HepG2 (cell line): ENCODE data around the gene DCST2. TPM values are rescaled to one million over a fixed set of nuclear protein-coding genes. Genes with fewer than 3 reads are reported as not detected.

Source experiments
- ARNT ChIP-seq: fragments of 450-650 bp; IDR thresholded peaks from 2 replicates; pipeline ENCODE4 v1.6.1; 2017
- CCAR2 ChIP-seq: fragments of 200-400 bp; formaldehyde crosslinking; optimal IDR thresholded peaks from 2 replicates; pipeline ENCODE3; 2018; ENCODE audit warnings: low read depth, mild to moderate bottlenecking, low read length, moderate library complexity
- HNF4G ChIP-seq, 2 experiments: sonication (generic) in 1 of 2; formaldehyde crosslinking in 1 of 2; IDR thresholded peaks; 2 replicates each; pipeline versions ENCODE4 v1.4.0 to v1.6.1; 2011 to 2020; ENCODE audit warnings: borderline replicate concordance in 2 of 2, low read depth in 2 of 2, mild to moderate bottlenecking in 2 of 2, low read length in 1 of 2, missing genetic modification reagents in 1 of 2, moderate library complexity in 1 of 2
- HOXA3 ChIP-seq: sonication (generic); formaldehyde crosslinking; IDR thresholded peaks from 2 replicates; pipeline ENCODE4 v1.5.0; 2020; ENCODE audit warnings: missing genetic modification reagents
- IKZF4 ChIP-seq: sonication (generic); formaldehyde crosslinking; IDR thresholded peaks from 2 replicates; pipeline ENCODE4 v1.5.1; 2020; ENCODE audit warnings: borderline replicate concordance, mild to moderate bottlenecking, low read depth, missing genetic modification reagents; ENCODE audit errors: not compliant biosample characterization
- JDP2 ChIP-seq: sonication (generic); formaldehyde crosslinking; IDR thresholded peaks from 2 replicates; pipeline ENCODE4 v1.8.1; 2022; ENCODE audit warnings: missing genetic modification reagents, borderline replicate concordance
- MBNL3 ChIP-seq: fragments of 250-450 bp; sonication (Bioruptor Pico); conservative IDR thresholded peaks from 2 replicates; pipeline ENCODE4 v1.8.0; 2022; ENCODE audit warnings: mild to moderate bottlenecking, inconsistent platforms
- RBFOX2 ChIP-seq: fragments of 200-400 bp; formaldehyde crosslinking; IDR thresholded peaks from 2 replicates; pipeline ENCODE4 v1.6.1; 2017; ENCODE audit warnings: low read depth, mild to moderate bottlenecking, low read length
- SALL1 ChIP-seq: sonication (generic); formaldehyde crosslinking; IDR thresholded peaks from 2 replicates; pipeline ENCODE4 v1.8.0; 2022; ENCODE audit warnings: mild to moderate bottlenecking, missing genetic modification reagents
- TOE1 ChIP-seq: sonication (generic); formaldehyde crosslinking; IDR thresholded peaks from 2 replicates; pipeline ENCODE4 v1.4.0; 2020; ENCODE audit warnings: mild to moderate bottlenecking, missing genetic modification reagents
- ZBTB34 ChIP-seq: sonication (generic); formaldehyde crosslinking; IDR thresholded peaks from 2 replicates; pipeline ENCODE4 v1.8.0; 2022; ENCODE audit warnings: mild to moderate bottlenecking, missing genetic modification reagents
- ZFP36L1 ChIP-seq: sonication (generic); formaldehyde crosslinking; IDR thresholded peaks from 2 replicates; pipeline ENCODE4 v1.8.0; 2022; ENCODE audit warnings: mild to moderate bottlenecking, missing genetic modification reagents, moderate library complexity
- ZNF331 ChIP-seq: sonication (generic); formaldehyde crosslinking; IDR thresholded peaks from 2 replicates; pipeline ENCODE4 v1.4.0; 2020; ENCODE audit warnings: missing genetic modification reagents
- ZNF430 ChIP-seq: sonication (generic); formaldehyde crosslinking; IDR thresholded peaks from 2 replicates; pipeline ENCODE4 v1.9.0; 2021; ENCODE audit warnings: mild to moderate bottlenecking, missing genetic modification reagents
- ZNF563 ChIP-seq: sonication (generic); formaldehyde crosslinking; IDR thresholded peaks from 2 replicates; pipeline ENCODE4 v1.8.0; 2022; ENCODE audit warnings: mild to moderate bottlenecking, moderate library complexity, missing genetic modification reagents
- ZNF687 ChIP-seq: sonication (generic); formaldehyde crosslinking; IDR thresholded peaks from 2 replicates; pipeline ENCODE4 v1.5.1; 2020; ENCODE audit warnings: mild to moderate bottlenecking, missing genetic modification reagents, moderate library complexity
- ZNF75D ChIP-seq: sonication (generic); formaldehyde crosslinking; IDR thresholded peaks from 2 replicates; pipeline ENCODE4 v1.8.1; 2023; ENCODE audit warnings: missing genetic modification reagents, mild to moderate bottlenecking, borderline replicate concordance
- ZNF777 ChIP-seq: sonication (generic); formaldehyde crosslinking; IDR thresholded peaks from 2 replicates; pipeline ENCODE4 v1.4.0; 2020; ENCODE audit warnings: missing genetic modification reagents
- ZSCAN20 ChIP-seq: sonication (generic); formaldehyde crosslinking; IDR thresholded peaks from 2 replicates; pipeline ENCODE4 v1.4.0; 2020; ENCODE audit warnings: missing genetic modification reagents, mild to moderate bottlenecking, borderline replicate concordance
- ZSCAN29 ChIP-seq: sonication (generic); formaldehyde crosslinking; conservative IDR thresholded peaks from 2 replicates; pipeline ENCODE4 v1.4.0; 2020; ENCODE audit warnings: mild to moderate bottlenecking, missing genetic modification reagents
- polyA plus RNA-seq, 8 experiments: library from polyadenylated mRNA; depleted of rRNA in 3 of 8; stranded (reverse) in 7 of 8; unstranded in 1 of 8; fragments of >200 nt; fragmentation: Illumina TruSeq in 4 of 8; extraction: Trizol in 4 of 8; gene quantifications; 2 replicates each; pipeline versions ENCODE4 v1.2.1 to v1.2.3, GENCODE V29; 2011 to 2016; ENCODE audit warnings: low read depth in 4 of 8, missing spikeins in 1 of 8, mixed read lengths in 1 of 8; ENCODE audit not compliant: insufficient read depth in 1 of 8
- total RNA-seq, 5 experiments: library from RNA; depleted of rRNA; stranded (reverse); fragments of >200 nt; fragmentation: Illumina TruSeq; extraction: Trizol; gene quantifications; 2 replicates each; pipeline ENCODE4 v1.2.3, GENCODE V29; 2016; ENCODE audit warnings: low read depth in 1 of 5
- TF ChIP-seq, protein P1 (sequence below): sonication (generic); formaldehyde crosslinking; IDR thresholded peaks from 2 replicates; pipeline ENCODE4 v1.4.0; 2020; ENCODE audit warnings: missing genetic modification reagents
- TF ChIP-seq, protein P2 (sequence below): sonication (generic); formaldehyde crosslinking; IDR thresholded peaks from 2 replicates; pipeline ENCODE4 v1.5.0; 2020; ENCODE audit warnings: mild to moderate bottlenecking, missing genetic modification reagents

The DCST2 gene
- total and polyA plus RNA-seq, 2 of the 13 experiments (the other 11 are each of a cell fraction or from before 2014, with no cell fraction given) = 0.74 TPM; not detected in 1

GRCh38 chr1:155003227-155003765 is 30.3 kb downstream of the DCST2 start (continued):
- TF ChIP-seq ZSCAN20 (CRISPR knock-in tag) = no peak
- TF ChIP-seq MBNL3 (CRISPR knock-in tag) = no peak
- TF ChIP-seq ARNT = no peak
- TF ChIP-seq JDP2 = no peak
- no peak for TF ChIP-seq HNF4G (IDR thresholded peaks at IDR 0.05; ENCODE audit: borderline replicate concordance, low read depth, low read length)
- no peak for TF ChIP-seq HNF4G (CRISPR knock-in tag; IDR thresholded peaks at IDR 0.05; ENCODE audit: borderline replicate concordance, low read depth)
- no peak for TF ChIP-seq ZFP36L1 (CRISPR knock-in tag)
- no peak for TF ChIP-seq TOE1 (CRISPR knock-in tag)
- no peak for TF ChIP-seq ZSCAN29 (CRISPR knock-in tag)
- TF ChIP-seq, protein P1, sequence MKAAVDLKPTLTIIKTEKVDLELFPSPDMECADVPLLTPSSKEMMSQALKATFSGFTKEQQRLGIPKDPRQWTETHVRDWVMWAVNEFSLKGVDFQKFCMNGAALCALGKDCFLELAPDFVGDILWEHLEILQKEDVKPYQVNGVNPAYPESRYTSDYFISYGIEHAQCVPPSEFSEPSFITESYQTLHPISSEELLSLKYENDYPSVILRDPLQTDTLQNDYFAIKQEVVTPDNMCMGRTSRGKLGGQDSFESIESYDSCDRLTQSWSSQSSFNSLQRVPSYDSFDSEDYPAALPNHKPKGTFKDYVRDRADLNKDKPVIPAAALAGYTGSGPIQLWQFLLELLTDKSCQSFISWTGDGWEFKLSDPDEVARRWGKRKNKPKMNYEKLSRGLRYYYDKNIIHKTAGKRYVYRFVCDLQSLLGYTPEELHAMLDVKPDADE = no peak
- 0 out of 2 replicates have a peak, but pooled peaks have one; percentile 11 for TF ChIP-seq HOXA3 (CRISPR knock-in tag)
- TF ChIP-seq IKZF4 (CRISPR knock-in tag) = no peak
- no peak for TF ChIP-seq ZBTB34 (CRISPR knock-in tag)
- TF ChIP-seq RBFOX2 = peak; percentile 46
- TF ChIP-seq CCAR2 = no peak
- no peak for TF ChIP-seq SALL1
- TF ChIP-seq ZNF430 (CRISPR knock-in tag) = no peak
- TF ChIP-seq ZNF777 (CRISPR knock-in tag) = no peak; the same call in 1 of the 2 replicates
- TF ChIP-seq, protein P2, sequence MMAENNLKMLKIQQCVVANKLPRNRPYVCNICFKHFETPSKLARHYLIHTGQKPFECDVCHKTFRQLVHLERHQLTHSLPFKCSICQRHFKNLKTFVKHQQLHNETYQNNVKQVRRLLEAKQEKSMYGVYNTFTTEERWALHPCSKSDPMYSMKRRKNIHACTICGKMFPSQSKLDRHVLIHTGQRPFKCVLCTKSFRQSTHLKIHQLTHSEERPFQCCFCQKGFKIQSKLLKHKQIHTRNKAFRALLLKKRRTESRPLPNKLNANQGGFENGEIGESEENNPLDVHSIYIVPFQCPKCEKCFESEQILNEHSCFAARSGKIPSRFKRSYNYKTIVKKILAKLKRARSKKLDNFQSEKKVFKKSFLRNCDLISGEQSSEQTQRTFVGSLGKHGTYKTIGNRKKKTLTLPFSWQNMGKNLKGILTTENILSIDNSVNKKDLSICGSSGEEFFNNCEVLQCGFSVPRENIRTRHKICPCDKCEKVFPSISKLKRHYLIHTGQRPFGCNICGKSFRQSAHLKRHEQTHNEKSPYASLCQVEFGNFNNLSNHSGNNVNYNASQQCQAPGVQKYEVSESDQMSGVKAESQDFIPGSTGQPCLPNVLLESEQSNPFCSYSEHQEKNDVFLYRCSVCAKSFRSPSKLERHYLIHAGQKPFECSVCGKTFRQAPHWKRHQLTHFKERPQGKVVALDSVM (CRISPR knock-in tag) = no peak
- TF ChIP-seq ZNF75D (CRISPR knock-in tag) = no peak
- 0 out of 2 replicates have a peak, but pooled peaks have one; percentile 3 for TF ChIP-seq ZNF687
- no peak for TF ChIP-seq ZNF331 (CRISPR knock-in tag)
- no peak for TF ChIP-seq ZNF563 (CRISPR knock-in tag)
